BE2C (cell line): ENCODE measurements around the gene PRKAR2B.

Experiments used
- DNase-seq: peaks from one replicate; pipeline ENCODE4 v3.0.0-alpha.2; 2020
- H3K27me3 ChIP-seq: fragments of 250-450 bp; sonication (Bioruptor Pico); 2 replicates; pipeline ENCODE4 v1.5.1; 2020; ENCODE audit warnings: mild to moderate bottlenecking
- H3K36me3 ChIP-seq: fragments of 250-450 bp; sonication (Bioruptor Pico); 2 replicates; pipeline ENCODE4 v1.5.1; 2020; ENCODE audit warnings: mild to moderate bottlenecking
- H3K4me1 ChIP-seq: fragments of 250-450 bp; sonication (Bioruptor Pico); 2 replicates; pipeline ENCODE4 v1.5.1; 2020
- H3K4me3 ChIP-seq: 2 replicates; pipeline ENCODE4 v1.5.1; 2011; ENCODE audit warnings: low read depth, low read length
- H3K9me3 ChIP-seq: fragments of 250-450 bp; sonication (Bioruptor Pico); 2 replicates; pipeline ENCODE4 v1.5.1; 2020
- TF ChIP-seq, protein P1 (sequence below): IDR thresholded peaks from 2 replicates; pipeline ENCODE4 v1.5.1; 2012; ENCODE audit warnings: mild to moderate bottlenecking, low read depth, low read length

The PRKAR2B gene

DNA sequence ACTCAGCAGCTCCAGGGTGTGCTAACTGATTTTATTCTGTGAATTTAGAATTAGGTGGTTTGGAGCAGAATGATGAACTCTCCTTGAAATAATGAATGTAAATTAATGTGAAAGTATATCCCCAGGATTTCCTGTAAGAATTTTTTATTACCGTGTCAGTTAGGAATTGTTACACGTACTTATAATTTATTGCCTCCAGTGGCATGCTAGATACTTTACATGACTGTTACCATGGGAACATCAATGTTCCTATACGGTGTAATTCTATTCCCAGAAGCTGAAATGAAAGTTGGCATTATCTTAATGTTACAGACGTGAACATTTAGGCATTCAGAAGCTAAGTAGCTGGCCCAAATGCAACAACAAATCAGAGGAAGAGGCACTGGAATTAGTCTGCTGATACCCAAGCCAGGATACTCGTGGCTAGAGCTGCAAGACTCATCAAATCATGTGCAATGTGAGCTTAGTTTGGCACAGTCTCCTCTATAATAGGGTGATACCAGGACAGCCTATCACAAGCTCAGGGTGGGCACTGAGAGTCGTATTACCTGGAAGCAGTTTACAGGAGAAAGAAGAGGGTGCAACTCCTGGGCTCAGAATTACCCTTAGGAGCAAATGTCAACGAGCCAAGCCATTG is 30.0 kb upstream of the PRKAR2B start:
- Histone ChIP-seq H3K27me3 (no peaks in the 10 kb centered on the region), H3K4me1 (peaks cover 3% of the 10 kb centered on the region; the same call in 1 of the 2 replicates), H3K9me3 (no peaks in the 10 kb centered on the region), H3K4me3 (no peak overlapping the region), H3K36me3 (no peaks in the 10 kb centered on the region)
- TF ChIP-seq, protein P1, sequence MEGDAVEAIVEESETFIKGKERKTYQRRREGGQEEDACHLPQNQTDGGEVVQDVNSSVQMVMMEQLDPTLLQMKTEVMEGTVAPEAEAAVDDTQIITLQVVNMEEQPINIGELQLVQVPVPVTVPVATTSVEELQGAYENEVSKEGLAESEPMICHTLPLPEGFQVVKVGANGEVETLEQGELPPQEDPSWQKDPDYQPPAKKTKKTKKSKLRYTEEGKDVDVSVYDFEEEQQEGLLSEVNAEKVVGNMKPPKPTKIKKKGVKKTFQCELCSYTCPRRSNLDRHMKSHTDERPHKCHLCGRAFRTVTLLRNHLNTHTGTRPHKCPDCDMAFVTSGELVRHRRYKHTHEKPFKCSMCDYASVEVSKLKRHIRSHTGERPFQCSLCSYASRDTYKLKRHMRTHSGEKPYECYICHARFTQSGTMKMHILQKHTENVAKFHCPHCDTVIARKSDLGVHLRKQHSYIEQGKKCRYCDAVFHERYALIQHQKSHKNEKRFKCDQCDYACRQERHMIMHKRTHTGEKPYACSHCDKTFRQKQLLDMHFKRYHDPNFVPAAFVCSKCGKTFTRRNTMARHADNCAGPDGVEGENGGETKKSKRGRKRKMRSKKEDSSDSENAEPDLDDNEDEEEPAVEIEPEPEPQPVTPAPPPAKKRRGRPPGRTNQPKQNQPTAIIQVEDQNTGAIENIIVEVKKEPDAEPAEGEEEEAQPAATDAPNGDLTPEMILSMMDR, result no peak
- DNase-seq, result no peak

- Histone ChIP-seq H3K36me3 (no peaks in the 10 kb centered on the region), H3K27me3 (no peaks in the 10 kb centered on the region), H3K4me3 (no peak overlapping the region), H3K9me3 (no peaks in the 10 kb centered on the region), H3K4me1 (peaks cover 3% of the 10 kb centered on the region; the same call in 1 of the 2 replicates)
- TF ChIP-seq, protein P1, result no peak
- no peak for DNase-seq
Measured at GRCh38 chr7:107016312-107016711, 28.2 kb upstream of the PRKAR2B start.

- TF ChIP-seq, protein P1, result no peak
- no peak for DNase-seq
- Histone ChIP-seq H3K36me3 (no peaks in the 10 kb centered on the region), H3K4me3 (no peak overlapping the region), H3K9me3 (no peaks in the 10 kb centered on the region), H3K27me3 (no peaks in the 10 kb centered on the region), H3K4me1 (peaks cover 3% of the 10 kb centered on the region; the same call in 1 of the 2 replicates)
Measured at GRCh38 chr7:107017965-107018719, 26.4 kb upstream of the PRKAR2B start.

DNA sequence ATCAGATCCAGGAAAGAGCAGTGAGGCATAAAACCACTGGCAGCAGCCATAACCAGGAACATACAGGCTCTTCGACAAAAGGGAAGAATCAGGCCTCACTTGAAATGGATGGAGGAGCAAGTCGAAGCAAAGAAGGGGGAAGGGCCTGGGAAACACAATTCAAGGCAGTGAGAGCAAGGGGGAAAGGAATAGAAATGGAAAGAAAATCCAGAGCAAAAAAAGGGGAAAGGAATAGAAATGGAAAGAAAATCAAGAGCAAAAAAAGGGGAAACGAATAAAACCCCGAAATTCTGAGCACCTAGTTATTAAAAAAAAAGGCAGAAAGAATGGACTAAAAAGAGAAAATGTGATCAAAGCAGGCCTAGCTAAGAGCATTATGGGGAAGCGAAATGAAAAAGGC is 24.1 kb upstream of the PRKAR2B start:
- Histone ChIP-seq H3K36me3 (no peaks in the 10 kb centered on the region), H3K4me3 (no peak overlapping the region), H3K4me1 (peaks cover 3% of the 10 kb centered on the region; the same call in 1 of the 2 replicates), H3K27me3 (no peaks in the 10 kb centered on the region), H3K9me3 (no peaks in the 10 kb centered on the region)
- TF ChIP-seq, protein P1, result no peak
- no peak for DNase-seq

DNA sequence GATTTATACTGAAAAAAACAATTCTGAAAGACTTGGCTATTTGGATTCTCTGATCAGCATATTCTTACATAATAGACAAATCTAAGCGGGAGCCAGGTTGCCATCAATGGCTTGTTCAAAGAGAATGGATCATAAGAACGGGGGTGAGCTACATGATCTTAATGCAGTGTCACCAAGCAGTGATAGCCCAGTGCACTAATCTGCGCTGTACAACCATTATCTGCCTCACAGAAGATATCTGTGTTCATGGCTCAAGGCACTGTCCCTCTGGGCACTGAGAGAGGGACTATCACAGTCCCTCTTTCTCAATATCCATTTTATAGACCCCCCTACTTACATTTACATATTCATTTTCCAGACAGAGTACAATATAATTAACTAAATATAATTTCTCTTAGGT is 22.9 kb upstream of the PRKAR2B start:
- DNase-seq, result no peak
- Histone ChIP-seq H3K36me3 (no peaks in the 10 kb centered on the region), H3K4me3 (no peak overlapping the region), H3K4me1 (peaks cover 3% of the 10 kb centered on the region; the same call in 1 of the 2 replicates), H3K27me3 (no peaks in the 10 kb centered on the region), H3K9me3 (no peaks in the 10 kb centered on the region)
- TF ChIP-seq, protein P1, result no peak

DNA sequence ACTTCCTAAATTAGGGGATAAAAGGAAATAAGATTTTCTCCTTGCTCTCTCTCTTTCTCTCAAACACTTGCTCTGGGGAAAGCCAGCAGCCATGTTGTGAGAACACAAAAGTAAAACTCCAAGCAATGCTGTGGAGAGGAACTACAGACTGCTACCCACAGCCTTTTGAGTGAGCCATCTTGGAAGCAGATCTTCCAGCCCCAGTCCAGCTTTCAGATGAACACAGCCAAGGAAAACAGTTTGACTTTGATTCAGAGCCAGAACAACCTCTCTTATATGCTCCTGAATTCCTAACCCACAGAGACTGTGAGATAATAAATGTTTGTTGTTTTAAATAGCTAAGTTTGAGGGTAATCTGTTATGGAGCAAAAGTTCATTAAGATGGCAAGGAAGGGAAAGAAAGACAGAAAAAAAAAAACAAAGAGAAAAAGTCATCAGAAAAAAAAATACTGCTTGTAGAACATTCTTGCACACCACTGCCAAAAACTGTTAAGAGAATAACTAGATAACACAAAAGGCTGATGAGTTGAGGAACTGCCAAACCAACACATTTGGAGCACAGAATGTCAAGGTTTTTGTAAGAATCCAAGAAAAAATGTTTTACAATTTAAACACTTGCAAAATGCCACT is 20.9 kb upstream of the PRKAR2B start:
- no peaks in the 10 kb centered on the region for H3K27me3 ChIP-seq
- TF ChIP-seq, protein P1, result no peak
- no peaks in the 10 kb centered on the region for H3K9me3 ChIP-seq
- H3K4me3 ChIP-seq, result no peak overlapping the region
- H3K4me1 ChIP-seq, result no peaks in the 10 kb centered on the region
- no peak for DNase-seq
- no peaks in the 10 kb centered on the region for H3K36me3 ChIP-seq
